Stimulated activated memory B cell treated with anti-CD40 and anti-IgM and Interleukin-4, amounts not matched to agents 10 μg/mL and 1 μg/mL and 100 μg/mL, for 72 hours (primary cell): ENCODE measurements around the gene PDE7B.

ENCODE experiments used
- ATAC-seq: fragments of 150-1000 bp; cut with Tn5 transposase; 2 replicates; pipeline ENCODE4 v1.10.0; 2021
- H3K27ac Mint-ChIP-seq: one replicate; pipeline ENCODE4 v1.8.0; 2022; ENCODE audit warnings: mild to moderate bottlenecking, mixed read lengths
- H3K27me3 Mint-ChIP-seq: one replicate; pipeline ENCODE4 v1.8.0; 2022; ENCODE audit warnings: mixed read lengths
- H3K36me3 Mint-ChIP-seq: one replicate; pipeline ENCODE4 v1.8.0; 2022; ENCODE audit warnings: mixed read lengths
- H3K4me1 Mint-ChIP-seq: one replicate; pipeline ENCODE4 v1.8.0; 2022; ENCODE audit warnings: mixed read lengths
- H3K4me3 Mint-ChIP-seq: one replicate; pipeline ENCODE4 v1.8.0; 2022; ENCODE audit warnings: mild to moderate bottlenecking, moderate library complexity, mixed read lengths
- H3K9me3 Mint-ChIP-seq: one replicate; pipeline ENCODE4 v1.8.0; 2022; ENCODE audit warnings: mixed read lengths

The PDE7B gene

GRCh38 chr6:136025736-136026135 is 174.2 kb downstream of the PDE7B start:
- no peaks in the 10 kb centered on the region for H3K36me3 Mint-ChIP-seq
- H3K4me3 Mint-ChIP-seq: no peak overlapping the region
- H3K27ac Mint-ChIP-seq: no peak overlapping the region
- no peaks in the 10 kb centered on the region for H3K4me1 Mint-ChIP-seq
- no peaks in the 10 kb centered on the region for H3K27me3 Mint-ChIP-seq
- ATAC-seq: no peak
- no peaks in the 10 kb centered on the region for H3K9me3 Mint-ChIP-seq

GRCh38 chr6:136030131-136030530 is 178.6 kb downstream of the PDE7B start:
- H3K36me3 Mint-ChIP-seq: no peaks in the 10 kb centered on the region
- ATAC-seq: no peak
- H3K4me3 Mint-ChIP-seq: no peak overlapping the region
- no peaks in the 10 kb centered on the region for H3K9me3 Mint-ChIP-seq
- H3K27ac Mint-ChIP-seq: no peak overlapping the region
- no peaks in the 10 kb centered on the region for H3K27me3 Mint-ChIP-seq
- no peaks in the 10 kb centered on the region for H3K4me1 Mint-ChIP-seq

- H3K4me3 Mint-ChIP-seq: no peak overlapping the region
- H3K27ac Mint-ChIP-seq: no peak overlapping the region
- no peaks in the 10 kb centered on the region for H3K27me3 Mint-ChIP-seq
- no peaks in the 10 kb centered on the region for H3K36me3 Mint-ChIP-seq
- no peak for ATAC-seq
- H3K9me3 Mint-ChIP-seq: no peaks in the 10 kb centered on the region
- no peaks in the 10 kb centered on the region for H3K4me1 Mint-ChIP-seq
Measured at GRCh38 chr6:136031982-136032381, 180.5 kb downstream of the PDE7B start.

- H3K27me3 Mint-ChIP-seq: no peaks in the 10 kb centered on the region
- H3K4me3 Mint-ChIP-seq: no peak overlapping the region
- H3K4me1 Mint-ChIP-seq: peaks cover 10% of the 10 kb centered on the region
- no peaks in the 10 kb centered on the region for H3K9me3 Mint-ChIP-seq
- no peaks in the 10 kb centered on the region for H3K36me3 Mint-ChIP-seq
- no peak for ATAC-seq
- H3K27ac Mint-ChIP-seq: no peak overlapping the region
Measured at GRCh38 chr6:136033416-136033815, 181.9 kb downstream of the PDE7B start.

GRCh38 chr6:136034422-136034821 is 182.9 kb downstream of the PDE7B start:
- H3K4me1 Mint-ChIP-seq: peaks cover 10% of the 10 kb centered on the region
- H3K27ac Mint-ChIP-seq: no peak overlapping the region
- no peak overlapping the region for H3K4me3 Mint-ChIP-seq
- H3K36me3 Mint-ChIP-seq: no peaks in the 10 kb centered on the region
- no peak for ATAC-seq
- no peaks in the 10 kb centered on the region for H3K9me3 Mint-ChIP-seq
- H3K27me3 Mint-ChIP-seq: no peaks in the 10 kb centered on the region

- Mint-ChIP-seq H3K27ac (no peak overlapping the region), H3K27me3 (no peaks in the 10 kb centered on the region), H3K36me3 (no peaks in the 10 kb centered on the region), H3K9me3 (no peaks in the 10 kb centered on the region), H3K4me1 (peaks cover 10% of the 10 kb centered on the region), H3K4me3 (no peak overlapping the region)
- no peak for ATAC-seq
Measured at GRCh38 chr6:136035378-136036070, 184.0 kb downstream of the PDE7B start.

GRCh38 chr6:136036071-136036380 is 184.5 kb downstream of the PDE7B start:
- Mint-ChIP-seq H3K27ac (no peak overlapping the region), H3K4me3 (no peak overlapping the region), H3K27me3 (no peaks in the 10 kb centered on the region), H3K9me3 (no peaks in the 10 kb centered on the region), H3K36me3 (no peaks in the 10 kb centered on the region), H3K4me1 (peaks cover 10% of the 10 kb centered on the region)
- ATAC-seq: no peak

GRCh38 chr6:136036601-136037000 is 185.1 kb downstream of the PDE7B start:
- H3K27ac Mint-ChIP-seq: no peak overlapping the region
- no peaks in the 10 kb centered on the region for H3K9me3 Mint-ChIP-seq
- H3K36me3 Mint-ChIP-seq: no peaks in the 10 kb centered on the region
- no peaks in the 10 kb centered on the region for H3K27me3 Mint-ChIP-seq
- H3K4me3 Mint-ChIP-seq: no peak overlapping the region
- H3K4me1 Mint-ChIP-seq: peaks cover 10% of the 10 kb centered on the region
- ATAC-seq: no peak

GRCh38 chr6:136037242-136037875 is 185.9 kb downstream of the PDE7B start:
- Mint-ChIP-seq H3K36me3 (no peaks in the 10 kb centered on the region), H3K9me3 (no peaks in the 10 kb centered on the region), H3K27ac (peak overlapping the region; percentile 62), H3K27me3 (no peaks in the 10 kb centered on the region), H3K4me1 (peaks cover 10% of the 10 kb centered on the region), H3K4me3 (peak overlapping the region; percentile 30)
- peak; percentile 88 for ATAC-seq

GRCh38 chr6:136037876-136038460 is 186.5 kb downstream of the PDE7B start:
- H3K4me3 Mint-ChIP-seq: peak overlapping the region; percentile 30
- no peak for ATAC-seq
- H3K9me3 Mint-ChIP-seq: no peaks in the 10 kb centered on the region
- no peaks in the 10 kb centered on the region for H3K36me3 Mint-ChIP-seq
- peak overlapping the region; percentile 62 for H3K27ac Mint-ChIP-seq
- no peaks in the 10 kb centered on the region for H3K27me3 Mint-ChIP-seq
- H3K4me1 Mint-ChIP-seq: peaks cover 10% of the 10 kb centered on the region

GRCh38 chr6:136038531-136038930 is 187.0 kb downstream of the PDE7B start:
- Mint-ChIP-seq H3K27ac (no peak overlapping the region), H3K27me3 (peaks cover 3% of the 10 kb centered on the region), H3K4me3 (no peak overlapping the region), H3K4me1 (peaks cover 10% of the 10 kb centered on the region), H3K36me3 (no peaks in the 10 kb centered on the region), H3K9me3 (no peaks in the 10 kb centered on the region)
- no peak for ATAC-seq

GRCh38 chr6:136039185-136039584 is 187.7 kb downstream of the PDE7B start:
- no peaks in the 10 kb centered on the region for H3K36me3 Mint-ChIP-seq
- H3K27me3 Mint-ChIP-seq: peaks cover 10% of the 10 kb centered on the region
- no peak overlapping the region for H3K27ac Mint-ChIP-seq
- ATAC-seq: no peak
- H3K9me3 Mint-ChIP-seq: no peaks in the 10 kb centered on the region
- H3K4me3 Mint-ChIP-seq: no peak overlapping the region
- peaks cover 10% of the 10 kb centered on the region for H3K4me1 Mint-ChIP-seq

GRCh38 chr6:136050475-136050874 is 199.0 kb downstream of the PDE7B start:
- no peaks in the 10 kb centered on the region for H3K27me3 Mint-ChIP-seq
- no peak for ATAC-seq
- H3K9me3 Mint-ChIP-seq: no peaks in the 10 kb centered on the region
- no peaks in the 10 kb centered on the region for H3K4me1 Mint-ChIP-seq
- no peaks in the 10 kb centered on the region for H3K36me3 Mint-ChIP-seq
- no peak overlapping the region for H3K4me3 Mint-ChIP-seq
- no peak overlapping the region for H3K27ac Mint-ChIP-seq

GRCh38 chr6:136051140-136051775 is 199.8 kb downstream of the PDE7B start:
- H3K4me3 Mint-ChIP-seq: no peak overlapping the region
- no peaks in the 10 kb centered on the region for H3K9me3 Mint-ChIP-seq
- no peaks in the 10 kb centered on the region for H3K27me3 Mint-ChIP-seq
- ATAC-seq: no peak
- H3K27ac Mint-ChIP-seq: no peak overlapping the region
- no peaks in the 10 kb centered on the region for H3K36me3 Mint-ChIP-seq
- H3K4me1 Mint-ChIP-seq: no peaks in the 10 kb centered on the region

GRCh38 chr6:136052031-136052430 is 200.5 kb downstream of the PDE7B start:
- no peak overlapping the region for H3K27ac Mint-ChIP-seq
- H3K27me3 Mint-ChIP-seq: no peaks in the 10 kb centered on the region
- no peaks in the 10 kb centered on the region for H3K4me1 Mint-ChIP-seq
- H3K36me3 Mint-ChIP-seq: no peaks in the 10 kb centered on the region
- ATAC-seq: no peak
- no peaks in the 10 kb centered on the region for H3K9me3 Mint-ChIP-seq
- no peak overlapping the region for H3K4me3 Mint-ChIP-seq

GRCh38 chr6:136058852-136059251 is 207.4 kb downstream of the PDE7B start:
- Mint-ChIP-seq H3K4me3 (no peak overlapping the region), H3K36me3 (no peaks in the 10 kb centered on the region)
- no peak for ATAC-seq

More at GRCh38 chr6:136058852-136059251, 207.4 kb downstream of the PDE7B start:
- Mint-ChIP-seq H3K27me3 (no peaks in the 10 kb centered on the region), H3K4me1 (no peaks in the 10 kb centered on the region), H3K9me3 (no peaks in the 10 kb centered on the region), H3K27ac (no peak overlapping the region)
